GM21526 (cell line): ENCODE measurements around the gene TBC1D12.
"Not testable (repeated sequence)": the region's sequence is repeated elsewhere in the genome, so short reads cannot be mapped to it uniquely, and the experiment has no call there.

ENCODE experiments used
- ATAC-seq: cut with Tn5 transposase; IDR thresholded peaks from one replicate; pipeline ENCODE4 v1.9.1; 2021; ENCODE audit warnings: moderate library complexity; ENCODE audit not compliant: unreplicated experiment, low FRiP score

Gene TBC1D12

DNA sequence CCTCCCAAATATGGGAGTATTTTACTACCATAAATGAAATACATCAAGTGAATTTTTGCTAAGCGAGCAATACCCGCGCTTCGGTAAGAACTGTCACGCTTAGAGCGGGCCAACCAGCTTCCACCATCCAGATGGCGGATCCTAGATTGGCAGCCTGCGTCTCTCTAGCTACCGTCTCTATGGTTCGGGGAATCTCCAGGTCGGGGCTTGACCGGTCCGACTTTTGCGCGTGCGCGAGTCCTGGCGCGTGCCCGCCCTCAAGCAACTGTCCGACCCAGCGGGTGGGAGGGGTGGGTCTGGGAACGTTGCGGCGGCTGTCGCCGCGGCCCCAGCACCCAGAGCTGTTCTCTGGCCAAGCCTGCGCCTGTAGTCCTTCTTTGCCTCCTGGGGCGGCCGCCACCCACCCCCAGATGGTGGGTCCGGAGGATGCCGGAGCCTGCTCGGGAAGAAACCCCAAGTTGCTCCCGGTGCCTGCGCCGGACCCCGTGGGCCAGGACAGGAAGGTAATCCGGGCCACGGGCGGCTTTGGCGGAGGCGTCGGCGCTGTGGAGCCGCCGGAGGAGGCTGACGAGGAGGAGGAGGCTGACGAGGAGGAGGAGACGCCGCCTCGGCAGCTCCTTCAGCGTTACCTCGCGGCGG is at the start of gene TBC1D12:
TBC1D12 (plus strand) TSS at position 338 of the 639 bp plus-strand sequence; CDS start at position 411, 73 bp downstream.
- peak; percentile 57 for ATAC-seq

DNA sequence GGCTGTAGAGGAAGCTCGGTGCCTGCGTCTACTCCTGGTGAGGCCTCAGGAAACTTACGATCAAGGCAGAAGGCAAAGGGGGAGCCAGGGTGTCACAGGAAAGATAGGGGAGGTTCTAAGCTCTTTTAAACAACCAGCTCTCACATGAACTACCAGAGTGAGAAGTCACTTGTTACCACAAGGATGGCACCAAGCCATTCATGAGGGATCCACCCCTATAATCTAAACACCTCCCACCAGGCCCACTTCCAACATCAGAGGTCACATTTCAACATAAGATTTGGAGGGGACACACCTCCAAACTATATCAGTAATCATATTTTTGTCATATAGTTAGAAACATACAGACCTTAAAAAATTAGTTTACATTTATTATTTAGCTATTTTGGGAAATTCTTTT is 49.0 kb upstream of the TBC1D12 start:
- ATAC-seq: no peak

DNA sequence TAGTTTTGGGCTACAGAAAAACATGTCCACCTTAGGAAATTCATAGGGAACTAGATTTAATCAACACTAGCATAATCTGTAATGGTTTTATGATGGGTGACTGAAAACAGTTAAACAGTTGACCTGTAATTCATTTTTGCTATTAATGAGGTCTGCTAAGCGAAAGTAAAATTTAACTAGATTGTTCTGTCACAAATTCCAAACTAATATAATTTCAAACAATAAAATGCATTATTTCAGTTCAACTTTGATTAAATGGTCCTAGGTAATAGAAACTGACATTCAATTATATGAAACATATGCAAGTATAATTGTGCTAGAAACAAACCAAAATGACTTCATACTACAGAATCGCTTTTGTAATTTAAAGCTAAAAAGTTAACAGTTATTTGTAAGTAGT is 46.5 kb upstream of the TBC1D12 start:
- ATAC-seq: no peak

DNA sequence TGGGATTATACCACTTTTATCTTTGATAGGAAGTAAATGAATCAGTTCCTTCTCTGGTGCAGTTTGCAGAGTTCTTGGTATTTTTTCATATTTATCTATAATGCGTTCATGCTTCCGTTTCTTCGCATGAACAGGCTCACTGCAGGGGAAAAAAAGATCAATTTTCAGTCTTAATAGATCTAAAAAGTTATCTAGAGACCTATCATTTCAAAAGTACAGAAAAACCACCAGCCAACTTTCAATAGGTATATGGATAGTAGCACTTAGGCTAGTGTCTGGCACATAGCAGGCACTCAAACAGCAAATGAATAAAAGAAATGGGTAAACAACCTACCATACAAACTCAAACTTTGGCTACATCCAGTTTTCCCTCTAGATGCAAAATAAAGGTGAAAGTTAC is 45.1 kb upstream of the TBC1D12 start:
- no peak for ATAC-seq

DNA sequence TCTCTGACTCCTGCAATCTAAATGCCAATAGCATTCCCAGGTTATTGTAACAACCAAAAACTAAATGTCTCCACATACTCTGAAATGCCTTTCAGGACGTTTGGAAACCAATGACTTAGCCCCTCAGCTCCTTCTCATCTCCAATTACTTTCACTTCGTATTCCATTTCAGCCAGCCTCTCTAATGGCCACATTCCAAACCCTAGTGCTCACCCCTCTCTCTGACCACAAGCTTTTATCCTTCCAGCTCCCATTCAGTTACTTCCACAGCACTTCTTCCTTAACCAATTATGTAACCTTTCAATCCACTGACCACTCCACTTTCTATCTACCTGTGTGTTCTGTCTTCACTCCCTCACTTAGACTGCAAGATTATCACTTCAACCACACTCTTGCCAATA is 43.9 kb upstream of the TBC1D12 start:
- no peak for ATAC-seq

DNA sequence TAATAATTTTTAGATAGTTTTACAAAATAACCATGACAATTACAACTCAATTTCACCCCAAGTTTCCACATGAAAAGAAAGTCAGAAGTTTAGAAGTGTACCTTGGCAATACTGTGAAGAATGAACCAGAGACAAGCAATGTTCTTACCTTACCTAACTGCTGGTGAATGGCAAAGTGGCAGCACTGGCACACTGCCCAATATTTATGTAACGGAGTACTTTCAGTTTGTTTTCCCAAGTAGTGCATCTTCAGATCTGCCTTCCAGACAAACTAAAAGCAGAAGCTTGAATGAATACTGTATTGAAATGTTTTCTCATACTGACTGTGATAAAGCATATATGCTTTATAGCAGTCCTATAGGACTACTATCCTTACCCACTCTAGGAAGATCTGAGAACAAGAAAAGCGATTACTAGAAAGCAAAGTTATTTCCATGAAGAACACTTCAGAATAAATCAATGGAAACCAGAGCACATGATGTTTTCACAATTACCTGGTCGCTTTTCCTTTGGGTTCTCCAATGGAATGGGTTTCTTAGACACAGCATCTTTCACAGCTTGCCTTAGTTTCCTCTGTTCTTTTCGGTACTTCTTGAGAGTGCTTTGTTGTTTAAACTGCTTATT is 41.1 kb upstream of the TBC1D12 start:
- ATAC-seq: no peak

DNA sequence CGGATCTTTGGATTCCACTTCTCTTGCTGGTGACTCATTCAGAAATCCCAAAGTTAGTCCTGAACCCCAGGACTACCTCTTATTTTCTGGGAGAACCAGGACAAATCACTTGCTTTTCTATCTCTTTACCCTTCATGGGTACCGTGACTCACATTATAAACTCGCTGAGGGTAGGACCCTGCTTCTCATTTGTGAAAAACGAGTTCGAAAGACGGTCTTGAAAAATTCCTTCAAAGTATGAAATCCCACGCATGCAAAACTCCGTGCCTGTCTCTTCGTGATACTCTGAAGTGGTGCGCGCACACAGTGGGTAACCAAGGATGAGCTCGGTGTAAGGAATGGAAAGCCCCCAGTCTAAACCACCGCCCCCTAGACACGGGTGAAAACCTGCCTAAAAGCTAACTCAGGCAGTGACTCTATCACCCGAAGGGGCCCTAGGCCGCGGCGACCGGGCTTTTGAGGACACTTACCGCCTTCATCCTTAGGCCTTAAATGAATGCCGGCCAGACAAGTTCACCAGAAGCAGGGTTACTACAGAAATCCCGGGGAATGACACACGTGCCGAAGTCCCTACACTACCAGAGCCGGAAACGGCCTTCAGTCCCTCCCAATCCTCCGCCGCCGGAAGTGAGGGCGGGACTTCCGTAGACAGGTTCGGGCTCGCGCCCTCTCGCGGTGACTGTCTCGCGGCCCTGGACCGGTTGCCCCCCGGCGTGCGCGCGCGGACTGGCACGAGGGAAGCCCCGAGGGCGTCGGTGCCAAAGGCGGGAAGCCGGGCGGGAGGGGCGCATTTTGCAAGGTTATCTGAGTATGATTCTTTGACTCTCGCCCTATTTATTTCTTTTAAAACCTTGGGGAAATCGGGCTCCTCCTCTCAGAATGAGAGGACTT is 39.7 kb upstream of the TBC1D12 start, which contains the start of gene NOC3L:
NOC3L (minus strand) TSS at position 580 of the 891 bp plus-strand sequence; CDS start at position 479, 101 bp downstream.
- peak; percentile 98 for ATAC-seq

DNA sequence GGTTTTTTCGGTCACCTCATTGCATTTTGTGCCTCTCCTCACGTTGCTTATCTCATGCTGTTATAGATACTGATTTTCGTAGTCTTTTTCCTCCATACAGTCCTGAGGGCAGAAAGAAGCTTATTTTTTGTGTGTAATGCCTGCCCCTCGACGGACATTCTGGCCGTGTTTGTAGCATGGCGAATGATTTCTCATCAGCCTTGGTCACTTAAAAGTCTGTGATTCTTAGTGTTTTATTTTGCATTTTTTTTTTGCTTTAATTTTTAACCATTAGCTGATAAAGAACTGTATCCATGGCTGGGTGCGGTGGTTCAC is 39.1 kb upstream of the TBC1D12 start:
- ATAC-seq: peak; percentile 16

DNA sequence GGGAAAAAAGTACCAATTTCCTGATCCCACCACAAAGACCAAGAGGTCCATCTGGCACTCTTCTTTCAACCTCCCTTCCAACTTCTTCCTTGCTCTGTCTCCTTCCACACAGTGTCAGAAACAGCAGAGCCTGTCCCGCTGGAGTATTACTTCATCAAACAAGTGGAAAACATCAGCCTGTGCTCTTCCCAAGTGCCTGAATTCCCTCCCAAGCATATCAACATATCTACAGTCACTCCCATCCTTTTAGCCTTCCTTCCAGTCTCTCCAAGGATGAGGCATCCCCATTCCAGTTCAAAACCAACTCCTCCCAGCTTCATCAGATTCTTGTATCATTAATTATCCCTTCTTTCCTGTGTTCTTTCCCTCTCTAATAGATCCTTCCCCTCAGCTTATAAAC is 37.9 kb upstream of the TBC1D12 start:
- ATAC-seq: no peak

DNA sequence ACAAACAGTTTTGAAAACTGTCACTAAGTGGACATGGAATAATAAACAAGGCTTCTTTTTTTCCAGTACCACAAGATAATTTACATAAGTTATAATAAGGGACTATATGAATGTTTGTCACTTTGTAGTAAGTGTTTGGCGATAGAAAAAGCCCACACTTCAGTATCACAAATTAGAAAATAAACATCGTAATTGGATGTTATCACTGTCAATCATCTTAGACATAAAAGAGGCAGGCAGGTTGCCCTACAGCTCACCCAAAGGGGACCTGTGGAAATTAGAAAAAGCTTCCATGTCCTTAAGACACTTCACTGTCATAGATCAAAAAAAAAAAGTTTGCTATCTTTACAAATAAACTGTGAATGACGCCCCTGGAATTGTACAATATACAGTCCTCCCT is 36.0 kb upstream of the TBC1D12 start:
- no peak for ATAC-seq

DNA sequence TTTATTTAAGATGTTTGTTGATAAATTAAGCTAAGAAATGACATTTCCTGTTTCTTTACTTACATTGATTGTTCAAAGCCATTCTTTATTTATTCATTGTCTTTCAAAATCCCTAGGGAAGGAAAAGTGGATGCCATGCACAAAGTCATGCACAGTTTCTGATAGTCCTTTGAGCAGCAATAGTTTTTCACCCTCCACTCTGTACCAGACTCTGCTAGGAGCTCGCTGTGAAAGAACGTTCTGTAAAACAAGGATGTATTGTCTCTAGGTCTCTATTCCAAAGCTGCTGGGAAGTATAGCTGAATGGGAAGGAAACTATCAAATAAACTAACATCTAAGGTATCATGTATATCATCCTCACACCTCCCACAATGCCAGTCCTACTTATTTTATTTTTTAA is 31.8 kb upstream of the TBC1D12 start:
- no peak for ATAC-seq

DNA sequence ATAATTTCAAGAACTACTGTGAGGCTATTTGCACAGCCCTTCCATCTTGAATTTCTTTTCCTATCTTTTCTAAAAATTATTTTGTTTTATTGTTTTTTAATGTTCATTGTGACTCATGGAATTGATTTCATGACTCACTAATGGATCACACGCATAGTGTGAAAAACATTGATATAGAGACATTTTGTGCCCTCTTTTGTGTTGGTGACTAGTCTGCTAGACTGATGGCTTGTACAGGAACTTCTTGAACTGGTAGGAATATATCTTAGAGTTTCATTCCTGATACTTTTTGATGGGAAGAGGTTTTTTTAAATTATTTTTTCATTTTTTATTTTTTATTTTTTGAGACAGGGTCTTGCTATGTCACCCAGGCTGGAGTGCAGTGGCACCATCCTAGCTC is 27.0 kb upstream of the TBC1D12 start:
- ATAC-seq: no peak

DNA sequence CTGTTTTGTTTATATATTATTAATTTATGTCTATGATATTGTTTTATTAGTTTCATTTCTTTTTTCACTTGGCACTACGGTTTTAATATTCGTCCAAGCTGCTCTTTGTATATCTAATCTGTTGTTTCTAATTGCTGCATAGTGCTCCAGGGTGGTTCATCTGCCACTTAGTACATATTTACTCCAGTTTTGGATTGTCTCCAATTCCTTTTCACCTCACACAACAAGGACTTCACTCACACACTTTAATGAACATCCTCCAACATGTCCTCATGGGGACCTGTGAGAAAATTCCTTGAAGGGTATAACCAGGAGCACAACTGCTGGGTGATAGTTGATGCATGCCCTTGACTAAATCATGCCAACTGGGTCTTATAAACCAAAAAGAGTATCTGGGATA is 25.5 kb upstream of the TBC1D12 start:
- no peak for ATAC-seq

DNA sequence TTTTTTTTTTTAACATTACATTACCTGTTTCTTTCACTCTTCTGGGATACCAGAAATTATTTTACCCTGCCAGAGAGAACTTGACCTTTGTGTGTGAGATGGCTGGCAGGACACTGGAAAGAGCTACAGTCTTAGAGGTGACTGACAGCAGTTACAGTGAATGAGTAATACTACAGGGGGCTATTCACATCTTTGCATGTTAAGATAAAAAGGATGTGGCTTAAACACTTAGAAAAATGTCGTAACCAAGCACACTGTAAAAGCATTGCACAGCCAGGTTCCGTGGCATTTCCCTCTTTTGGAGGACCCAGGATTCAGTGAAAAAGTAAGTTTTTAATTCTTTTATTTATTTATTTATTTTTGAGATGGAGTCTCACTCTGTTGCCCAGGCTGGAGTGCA is 18.8 kb upstream of the TBC1D12 start:
- ATAC-seq: no peak

DNA sequence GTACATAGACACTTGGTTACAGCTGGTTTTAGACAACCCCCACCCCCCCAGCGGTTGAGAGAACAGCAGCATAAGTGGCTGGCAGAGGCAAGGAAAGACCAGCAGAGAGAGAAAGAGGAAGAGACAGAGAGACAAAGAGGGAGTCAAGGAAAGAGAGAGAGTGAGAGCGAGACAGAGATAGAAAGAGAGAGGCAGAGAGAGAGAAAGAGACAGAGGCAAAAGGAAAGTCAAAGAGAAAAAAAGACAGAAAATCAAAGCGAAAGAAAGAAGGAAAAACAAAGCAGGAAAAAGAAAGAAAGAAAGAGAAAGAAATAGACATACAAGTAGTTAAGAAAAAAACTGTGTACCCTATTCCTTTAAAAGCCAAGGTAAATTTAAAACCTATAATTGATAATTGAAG is 16.6 kb upstream of the TBC1D12 start:
- ATAC-seq: not testable (repeated sequence)

DNA sequence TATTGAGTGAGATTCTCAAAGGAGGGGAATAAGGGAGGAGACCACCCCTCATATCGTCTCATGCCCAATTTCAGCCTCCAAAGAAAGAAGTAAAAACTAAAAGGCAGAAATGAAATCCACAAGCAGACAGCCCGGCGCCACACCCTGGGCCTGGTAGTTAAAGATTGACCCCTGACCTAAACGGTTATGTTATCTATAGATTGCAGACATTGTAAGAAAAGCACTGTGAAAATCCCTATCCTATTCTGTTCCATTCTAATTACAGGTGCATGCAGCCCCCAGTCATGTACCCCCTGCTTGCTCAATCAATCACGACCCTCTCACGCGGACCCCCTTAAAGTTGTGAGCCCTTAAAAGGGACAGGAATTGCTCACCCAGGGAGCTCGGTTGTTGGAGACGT is 10.2 kb upstream of the TBC1D12 start:
- ATAC-seq: not testable (repeated sequence)

DNA sequence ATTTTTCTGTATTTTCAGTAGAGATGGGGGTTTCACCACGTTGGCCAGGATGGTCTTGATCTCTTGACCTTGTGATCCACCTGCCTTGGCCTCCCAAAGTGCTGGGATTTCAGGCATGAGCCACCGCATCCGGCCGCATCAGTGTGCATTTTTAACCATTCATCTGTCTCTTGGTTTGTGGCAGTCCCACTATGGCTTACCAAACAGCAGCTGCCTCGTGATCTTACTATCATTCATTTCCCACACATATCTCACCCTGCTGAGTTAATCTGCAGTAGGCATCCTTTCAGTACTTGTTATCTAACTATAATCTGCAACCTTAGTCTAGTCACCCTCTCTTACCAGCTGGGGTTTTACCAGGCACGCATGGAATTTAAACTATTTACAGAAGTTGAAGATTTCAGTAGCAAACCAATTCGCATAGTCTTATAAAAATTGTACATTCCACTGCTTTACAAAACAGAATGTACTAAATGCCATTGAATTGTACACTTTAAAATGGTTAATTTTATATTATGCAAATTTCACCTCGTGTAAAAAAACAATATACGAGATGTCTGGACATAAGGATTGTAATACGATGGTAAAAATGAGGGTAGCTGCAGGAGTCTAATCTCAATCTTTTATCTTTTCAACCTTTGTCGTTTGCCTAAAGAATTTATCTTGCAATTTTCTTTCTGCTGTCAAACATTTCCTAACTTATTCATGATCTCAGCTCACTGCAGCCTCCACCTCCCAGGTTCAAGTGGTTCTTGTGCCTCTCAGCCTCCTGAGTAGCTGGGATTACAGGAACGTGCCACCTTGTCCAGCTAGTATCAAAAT is 4.6 kb upstream of the TBC1D12 start:
- no peak for ATAC-seq

DNA sequence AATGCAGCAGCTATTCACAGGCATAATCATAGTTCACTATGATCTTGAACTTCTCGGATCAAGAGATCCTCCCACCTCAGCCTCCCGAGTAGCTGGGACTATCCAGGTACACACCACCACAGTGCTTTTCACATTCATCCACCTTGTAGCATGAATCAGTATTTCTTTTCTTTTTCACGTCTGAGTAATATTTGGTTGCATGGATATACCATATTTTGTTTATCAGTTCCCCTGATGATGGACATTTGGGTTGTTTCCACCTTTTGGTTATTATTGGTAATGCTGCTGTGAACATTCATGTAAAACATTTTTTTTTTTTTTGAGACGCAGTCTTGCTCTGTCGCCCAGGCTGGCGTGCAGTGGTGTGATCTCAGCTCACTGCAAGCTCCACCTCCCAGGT is 3.6 kb upstream of the TBC1D12 start:
- ATAC-seq: no peak

DNA sequence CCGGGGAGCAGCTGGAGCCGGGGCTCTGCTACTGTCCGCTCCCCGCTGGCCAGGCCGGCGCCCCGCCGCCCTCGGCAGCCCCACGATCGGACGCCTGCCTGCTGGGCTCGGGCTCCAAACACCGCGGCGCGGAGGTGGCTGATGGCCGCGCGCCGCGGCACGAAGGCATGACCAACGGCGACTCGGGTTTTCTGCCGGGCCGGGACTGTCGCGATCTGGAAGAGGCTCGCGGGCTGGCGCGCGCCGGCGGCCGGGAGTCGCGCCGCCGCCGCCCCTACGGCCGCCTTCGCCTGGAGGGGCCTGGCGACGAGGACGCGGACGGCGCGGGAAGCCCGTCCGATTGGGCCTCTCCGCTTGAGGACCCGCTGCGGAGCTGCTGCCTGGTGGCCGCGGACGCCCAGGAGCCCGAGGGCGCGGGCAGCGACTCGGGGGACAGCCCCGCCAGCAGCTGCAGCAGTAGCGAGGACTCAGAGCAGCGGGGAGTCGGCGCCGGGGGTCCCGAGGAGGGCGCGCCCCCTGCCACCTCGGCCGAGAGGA is 570 bp downstream of the TBC1D12 start:
- peak; percentile 30 for ATAC-seq

DNA sequence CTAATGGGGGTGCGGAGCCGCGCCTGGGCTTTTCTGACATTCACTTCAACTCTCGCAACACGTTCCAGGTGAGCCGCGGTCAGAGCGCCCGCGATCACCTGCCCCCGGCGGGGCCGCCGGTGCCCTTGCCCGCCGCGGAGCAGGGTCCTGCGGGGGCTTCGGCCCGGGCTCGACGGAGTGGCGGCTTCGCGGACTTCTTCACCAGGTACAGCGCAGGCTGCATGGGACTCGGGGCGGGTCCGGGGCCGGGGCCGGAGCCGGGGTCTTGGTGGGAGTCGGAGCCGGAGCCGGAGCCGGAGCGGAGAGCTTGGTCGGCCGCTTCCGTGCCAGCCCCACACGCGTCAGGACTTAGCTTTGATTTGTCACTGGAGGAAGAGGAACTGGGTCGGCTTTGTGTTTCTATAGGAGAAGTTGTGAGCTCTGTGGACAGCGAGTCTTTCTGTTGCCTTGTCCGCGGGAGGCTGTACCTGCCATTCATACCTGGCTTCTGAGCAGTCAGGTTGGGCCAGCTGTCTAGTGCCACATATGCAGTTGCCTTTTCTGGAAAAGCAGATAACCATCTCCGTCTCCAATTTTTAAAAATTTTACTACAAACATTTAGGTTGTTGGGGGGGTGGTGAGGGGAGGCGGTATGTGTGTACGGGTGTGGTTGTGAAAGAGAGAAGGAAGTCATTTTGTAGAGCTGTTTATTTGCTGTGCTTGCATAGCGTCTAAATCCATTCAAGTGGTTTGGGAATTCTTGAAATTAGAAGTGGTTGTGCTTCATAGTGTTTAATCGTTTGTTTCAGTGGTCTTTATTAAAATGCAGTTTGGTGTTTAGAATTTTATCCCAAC is 1.3 kb downstream of the TBC1D12 start:
- ATAC-seq: peak; percentile 67
